HG02970 (cell line): ENCODE measurements around the gene FKBP14.
"Not testable (repeated sequence)": the region's sequence is repeated elsewhere in the genome, so short reads cannot be mapped to it uniquely, and the experiment has no call there.

Experiments
- ATAC-seq: cut with Tn5 transposase; IDR thresholded peaks from one replicate; pipeline ENCODE4 v1.9.1; 2021; ENCODE audit warnings: mild to moderate bottlenecking, moderate library complexity, moderate number of reproducible peaks; ENCODE audit not compliant: unreplicated experiment, low FRiP score

FKBP14 gene

GRCh38 chr7:29965030-29965429 is 61.5 kb downstream of the FKBP14 start:
- no peak for ATAC-seq

DNA sequence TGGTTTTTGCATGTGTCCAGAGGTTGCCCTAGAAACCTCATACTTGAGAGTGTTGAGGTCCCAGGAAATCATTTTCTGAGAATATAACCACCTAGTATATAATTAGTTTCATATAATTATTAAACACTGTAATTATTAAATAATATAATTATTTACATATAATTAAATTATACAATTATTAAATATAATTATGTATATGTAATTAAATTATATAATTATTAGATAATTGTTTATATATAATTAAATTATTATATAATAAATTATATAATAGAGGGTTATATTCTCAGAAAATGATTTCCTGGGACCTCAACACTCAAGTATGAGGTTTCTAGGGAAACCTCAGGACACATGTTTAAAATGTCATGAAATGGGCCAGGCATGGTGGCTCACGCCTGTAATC is 64.5 kb downstream of the FKBP14 start:
- no peak for ATAC-seq

- not testable (repeated sequence) for ATAC-seq
Measured at GRCh38 chr7:29961611-29962010, 64.9 kb downstream of the FKBP14 start.
